ENCODE results near the gene OLA1.

GRCh38 chr2:174174741-174175140, 73.6 kb downstream of the OLA1 start:
- TF ChIP-seq POLR2AphosphoS5 (IDR thresholded peaks at IDR 0.05) (no peak), CTCF (IDR thresholded peaks at IDR 0.05) (no peak)

All from breast epithelium (tissue), 3 donors.